ENCODE results near the gene NOCT. TPM values are rescaled to one million over a fixed set of nuclear protein-coding genes. Genes with fewer than 3 reads are reported as not detected.
A peak's percentile ranks its signal among the peaks of the same experiment; 100 is the strongest.
"Not testable (repeated sequence)": the region's sequence is repeated elsewhere in the genome, so short reads cannot be mapped to it uniquely, and the experiment has no call there.

The NOCT gene
- total RNA-seq, 1 donor: 12.3 TPM

GRCh38 chr4:139028191-139028661 lies 12.6 kb downstream of the NOCT start:
- TF ChIP-seq CTCF (IDR thresholded peaks at IDR 0.05; ENCODE audit: insufficient read depth, low read length): no peak
- H3K4me3 ChIP-seq (ENCODE audit: low read depth, low read length): no peak overlapping the region
- DNase-seq (ENCODE audit: low read depth): no peak

GRCh38 chr4:139029866-139030363 lies 14.3 kb downstream of the NOCT start:
- DNase-seq (ENCODE audit: low read depth); H3K4me3 ChIP-seq (ENCODE audit: low read depth, low read length): not testable (repeated sequence)

GRCh38 chr4:139030614-139031235 lies 15.1 kb downstream of the NOCT start:
- H3K4me3 ChIP-seq (ENCODE audit: low read depth, low read length): no peak overlapping the region
- DNase-seq (ENCODE audit: low read depth): peak; percentile 90
- TF ChIP-seq CTCF (IDR thresholded peaks at IDR 0.05; ENCODE audit: insufficient read depth, low read length): peak; percentile 82

- TF ChIP-seq CTCF (IDR thresholded peaks at IDR 0.05; ENCODE audit: insufficient read depth, low read length): no peak
- no peak overlapping the region for H3K4me3 ChIP-seq (ENCODE audit: low read depth, low read length)
- no peak for DNase-seq (ENCODE audit: low read depth)
Measured at GRCh38 chr4:139035650-139036049, 20.1 kb downstream of the NOCT start.

GRCh38 chr4:139036885-139037284 lies 21.3 kb downstream of the NOCT start:
- DNase-seq (ENCODE audit: low read depth): no peak
- H3K4me3 ChIP-seq (ENCODE audit: low read depth, low read length): no peak overlapping the region
- no peak for TF ChIP-seq CTCF (IDR thresholded peaks at IDR 0.05; ENCODE audit: insufficient read depth, low read length)

- no peak overlapping the region for H3K4me3 ChIP-seq (ENCODE audit: low read depth, low read length)
- no peak for TF ChIP-seq CTCF (IDR thresholded peaks at IDR 0.05; ENCODE audit: insufficient read depth, low read length)
- DNase-seq (ENCODE audit: low read depth): no peak
Measured at GRCh38 chr4:139038874-139039443, 23.4 kb downstream of the NOCT start.

- no peak for TF ChIP-seq CTCF (IDR thresholded peaks at IDR 0.05; ENCODE audit: insufficient read depth, low read length)
Measured at GRCh38 chr4:139042981-139043460, 27.4 kb downstream of the NOCT start.

More at GRCh38 chr4:139042981-139043460, 27.4 kb downstream of the NOCT start:
- DNase-seq (ENCODE audit: low read depth): no peak
- no peak overlapping the region for H3K4me3 ChIP-seq (ENCODE audit: low read depth, low read length)
